Activated naive CD8-positive, alpha-beta T cell treated with anti-CD3 and anti-CD28 coated beads for 36 hours (primary cell): ENCODE results near the gene RALY. TPM values are rescaled to one million over a fixed set of nuclear protein-coding genes. Genes with fewer than 3 reads are reported as not detected.
"Not testable (repeated sequence)": the region's sequence is repeated elsewhere in the genome, so short reads cannot be mapped to it uniquely, and the experiment has no call there.

Experiments used
- DNase-seq: peaks from one replicate; pipeline ENCODE4 v3.0.0; 2021
- H3K27ac Mint-ChIP-seq: one replicate; pipeline ENCODE4 v1.8.0; 2022; ENCODE audit warnings: mild to moderate bottlenecking, moderate library complexity, mixed read lengths
- H3K27me3 Mint-ChIP-seq: one replicate; pipeline ENCODE4 v1.8.0; 2022; ENCODE audit warnings: mild to moderate bottlenecking, mixed read lengths
- H3K36me3 Mint-ChIP-seq: one replicate; pipeline ENCODE4 v1.8.0; 2021; ENCODE audit warnings: mild to moderate bottlenecking, mixed read lengths
- H3K4me1 Mint-ChIP-seq: one replicate; pipeline ENCODE4 v1.8.0; 2021; ENCODE audit warnings: mixed read lengths
- H3K4me3 Mint-ChIP-seq: one replicate; pipeline ENCODE4 v1.8.0; 2022; ENCODE audit warnings: mild to moderate bottlenecking, moderate library complexity, mixed read lengths
- H3K9me3 Mint-ChIP-seq: one replicate; pipeline ENCODE4 v1.8.0; 2022; ENCODE audit warnings: mixed read lengths
- total RNA-seq, 2 experiments: library from RNA; stranded (reverse); gene quantifications; one replicate each; pipeline ENCODE4 v1.2.3, GENCODE V29; 2021

Gene RALY
- total RNA-seq, 2 experiments from 2014 or later = 147 to 148 TPM

DNA sequence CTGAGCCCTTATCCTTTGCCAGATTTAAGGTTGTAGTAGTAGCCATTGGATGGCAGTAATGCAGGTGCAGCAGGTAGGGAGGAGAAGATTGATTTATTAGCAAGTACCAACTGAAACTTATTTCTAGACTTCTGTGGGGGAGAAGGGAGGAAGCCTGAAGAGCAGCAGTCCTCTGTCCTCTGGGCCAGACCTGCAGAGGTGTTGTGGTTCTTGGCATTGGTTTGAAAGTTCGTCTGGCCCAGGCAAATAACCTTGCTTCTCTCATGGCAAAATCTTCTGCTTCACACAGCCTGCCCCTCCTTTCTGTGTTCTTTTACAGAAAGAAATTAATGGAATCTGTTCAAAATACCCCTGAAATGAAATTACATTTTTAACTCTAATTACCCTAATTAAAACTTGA lies 24.5 kb downstream of the RALY start:
- H3K27ac Mint-ChIP-seq = no peak overlapping the region
- H3K9me3 Mint-ChIP-seq = no peaks in the 10 kb centered on the region
- DNase-seq = no peak
- no peak overlapping the region for H3K4me3 Mint-ChIP-seq
- peaks cover 11% of the 10 kb centered on the region for H3K36me3 Mint-ChIP-seq
- H3K4me1 Mint-ChIP-seq = peaks cover 76% of the 10 kb centered on the region
- H3K27me3 Mint-ChIP-seq = no peaks in the 10 kb centered on the region

DNA sequence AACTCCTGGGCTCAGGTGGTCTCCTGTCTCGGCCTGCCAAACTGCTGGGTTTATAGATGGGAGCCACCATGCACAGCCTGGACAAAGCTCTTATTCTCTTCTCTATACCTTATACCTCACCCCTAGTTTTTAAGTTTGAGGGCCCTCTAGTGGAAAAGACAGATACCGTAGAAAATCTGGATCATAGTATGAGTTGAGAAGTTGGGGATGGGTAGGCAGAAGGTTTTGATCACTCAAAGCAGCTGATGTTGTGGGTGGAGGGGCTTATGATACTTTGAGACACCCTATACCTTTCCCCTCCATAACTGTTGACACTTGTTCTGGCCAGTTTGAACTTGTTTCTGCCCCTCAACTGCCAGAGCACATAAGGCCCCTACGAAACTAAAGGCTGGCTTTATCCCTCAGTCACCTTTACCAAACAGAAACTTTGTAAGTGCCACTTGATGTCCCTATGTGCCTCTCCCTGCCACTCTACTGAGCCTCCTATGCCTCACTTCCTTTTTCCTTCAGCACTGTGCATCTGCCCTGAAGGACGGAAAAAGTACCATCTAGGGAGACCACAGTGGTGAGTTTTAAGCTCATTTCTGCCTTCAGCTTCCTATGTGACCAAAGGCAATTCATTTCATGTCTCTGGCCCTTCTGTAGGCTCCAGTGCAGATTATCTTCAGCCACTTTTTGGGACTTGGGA lies 28.6 kb downstream of the RALY start:
- peak; percentile 10 for DNase-seq
- Mint-ChIP-seq H3K27me3 (no peaks in the 10 kb centered on the region), H3K27ac (peak overlapping the region; percentile 68), H3K9me3 (no peaks in the 10 kb centered on the region), H3K4me3 (no peak overlapping the region), H3K36me3 (peaks cover 12% of the 10 kb centered on the region), H3K4me1 (peaks cover 67% of the 10 kb centered on the region)

DNA sequence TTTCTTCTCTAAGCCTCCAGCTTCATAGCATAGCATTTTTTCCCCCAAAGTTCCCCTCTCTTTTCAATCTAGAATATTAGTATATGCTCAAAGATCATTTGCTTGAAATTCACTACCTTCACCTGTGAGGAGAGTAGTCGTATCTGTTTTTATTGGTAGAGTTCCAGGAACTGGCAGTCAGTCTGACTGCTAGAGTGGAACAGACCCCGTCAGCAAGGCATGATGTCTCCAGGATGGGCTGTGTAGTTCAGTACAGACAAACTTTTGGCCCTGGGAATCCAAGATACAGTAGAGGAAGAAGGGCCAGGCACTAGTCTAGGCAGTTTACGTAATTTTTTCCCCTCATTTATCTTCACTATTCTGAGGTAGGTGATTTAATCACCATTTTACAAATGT lies 29.1 kb downstream of the RALY start:
- peak overlapping the region; percentile 68 for H3K27ac Mint-ChIP-seq
- H3K36me3 Mint-ChIP-seq = peaks cover 12% of the 10 kb centered on the region
- no peak for DNase-seq
- H3K4me1 Mint-ChIP-seq = peaks cover 65% of the 10 kb centered on the region
- H3K9me3 Mint-ChIP-seq = no peaks in the 10 kb centered on the region
- no peak overlapping the region for H3K4me3 Mint-ChIP-seq
- H3K27me3 Mint-ChIP-seq = no peaks in the 10 kb centered on the region

DNA sequence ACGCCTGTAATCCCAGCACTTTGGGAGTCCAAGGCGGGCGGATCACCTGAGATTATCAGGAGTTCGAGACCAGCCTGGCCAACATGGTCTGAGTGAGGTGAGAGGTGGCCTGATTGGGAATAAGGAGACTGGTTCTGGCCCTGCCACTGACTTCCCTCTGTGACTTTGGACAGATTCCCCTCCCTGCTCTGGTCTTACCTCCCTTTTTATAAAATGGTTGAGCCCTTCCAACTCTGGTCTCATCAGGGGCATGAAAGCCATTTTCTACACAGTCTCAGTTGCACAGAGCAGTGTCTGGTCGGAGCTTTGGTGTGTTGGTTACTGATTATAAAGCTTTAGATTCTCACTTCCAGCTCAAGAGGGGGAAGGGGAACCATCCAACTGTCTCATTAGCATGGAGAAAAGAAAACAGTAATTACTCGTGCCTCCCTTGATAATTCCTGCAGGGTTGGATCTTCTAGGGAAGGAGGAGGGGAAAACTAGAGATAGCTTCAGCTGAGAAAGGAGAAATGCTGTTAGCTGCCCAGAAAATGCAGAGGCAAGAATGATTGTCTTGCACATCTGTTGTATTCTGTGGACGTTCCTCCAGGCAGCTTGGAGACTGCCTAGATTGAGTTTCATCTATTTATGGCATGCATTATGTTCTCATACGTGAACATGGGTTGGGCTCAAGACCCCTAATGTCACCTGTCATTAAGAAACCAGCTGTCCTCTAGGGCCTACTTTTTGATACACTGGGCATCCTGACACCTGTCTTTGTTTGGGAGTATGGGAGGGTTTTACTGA lies 30.4 kb downstream of the RALY start:
- Mint-ChIP-seq H3K27me3 (no peaks in the 10 kb centered on the region), H3K4me3 (no peak overlapping the region), H3K9me3 (no peaks in the 10 kb centered on the region), H3K4me1 (peaks cover 63% of the 10 kb centered on the region), H3K36me3 (peaks cover 15% of the 10 kb centered on the region), H3K27ac (no peak overlapping the region)
- no peak for DNase-seq

DNA sequence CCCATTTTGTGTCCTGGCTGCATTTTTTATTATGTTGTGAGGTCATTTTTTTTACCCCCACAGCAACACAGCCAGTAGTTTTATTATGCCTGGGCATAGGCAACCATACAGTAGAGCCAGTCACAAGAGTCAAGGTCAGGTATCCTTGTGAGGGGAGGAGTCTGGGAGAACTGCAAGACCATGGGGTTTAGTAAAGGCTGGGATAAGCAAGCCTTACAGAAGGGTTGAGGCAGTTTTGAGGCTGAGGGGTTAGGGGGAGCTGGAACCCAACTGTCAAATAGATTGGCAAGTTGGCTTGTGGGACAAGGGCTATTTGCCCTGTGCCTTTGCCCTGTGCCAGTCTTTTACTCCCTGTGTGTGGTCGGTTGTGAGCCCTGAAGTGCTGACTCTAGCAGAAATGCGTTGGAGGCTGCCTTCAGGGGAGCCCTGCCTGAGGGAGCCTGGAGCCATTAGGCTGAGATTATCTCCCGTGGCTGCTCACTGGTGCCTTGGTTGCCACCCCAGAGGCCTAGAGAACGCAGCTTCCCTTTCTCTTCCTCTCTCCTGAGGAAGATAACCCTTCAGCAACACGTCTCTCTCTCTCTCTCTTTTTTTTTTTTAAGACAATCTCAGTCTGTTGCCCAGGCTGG lies 31.1 kb downstream of the RALY start:
- Mint-ChIP-seq H3K27ac (no peak overlapping the region), H3K27me3 (no peaks in the 10 kb centered on the region), H3K36me3 (peaks cover 13% of the 10 kb centered on the region), H3K4me1 (peaks cover 66% of the 10 kb centered on the region), H3K4me3 (no peak overlapping the region), H3K9me3 (no peaks in the 10 kb centered on the region)
- no peak for DNase-seq

DNA sequence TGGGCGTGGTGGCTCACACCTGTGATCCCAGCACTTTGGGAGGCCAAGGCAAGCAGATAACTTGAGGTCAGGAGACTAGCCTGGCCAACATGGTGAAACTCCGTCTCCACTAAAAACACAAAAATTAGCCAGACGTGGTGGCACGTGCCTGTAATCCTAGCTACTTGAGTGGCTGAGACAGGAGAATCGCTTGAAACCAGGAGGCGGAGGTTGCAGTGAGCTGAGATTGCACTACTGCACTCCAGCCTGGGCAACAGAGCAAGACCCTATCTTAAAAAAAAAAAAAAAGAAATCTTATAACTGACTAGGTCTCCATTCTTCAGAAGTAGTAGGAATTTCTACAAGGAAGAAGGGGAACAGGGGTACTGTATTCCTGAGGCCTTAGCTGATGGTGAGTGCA lies 34.3 kb downstream of the RALY start:
- H3K27me3 Mint-ChIP-seq, H3K27ac Mint-ChIP-seq, DNase-seq, H3K9me3 Mint-ChIP-seq, H3K4me3 Mint-ChIP-seq, H3K36me3 Mint-ChIP-seq: not testable (repeated sequence)
- H3K4me1 Mint-ChIP-seq = peaks cover 46% of the 10 kb centered on the region

DNA sequence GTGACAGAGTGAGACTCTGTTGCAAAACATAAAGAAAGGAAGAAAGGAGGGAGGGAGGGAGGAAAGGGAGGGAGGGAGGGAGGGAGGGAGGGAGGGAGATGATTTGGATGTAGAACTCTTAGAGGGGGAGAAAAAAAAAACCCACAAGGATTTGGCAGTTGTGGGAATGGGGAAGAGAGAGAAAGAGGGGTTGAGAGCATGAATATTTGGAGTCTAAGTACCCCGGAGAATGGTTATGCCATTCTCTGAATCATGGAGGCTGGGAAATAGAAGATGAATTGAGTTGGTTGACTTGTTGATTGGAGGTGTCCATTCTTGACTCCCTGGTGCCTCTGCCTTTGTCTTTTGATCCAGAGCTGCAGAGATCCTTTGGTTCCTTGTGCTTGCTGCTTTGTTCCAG lies 35.7 kb downstream of the RALY start:
- Mint-ChIP-seq H3K27me3 (no peaks in the 10 kb centered on the region), H3K4me1 (peaks cover 38% of the 10 kb centered on the region), H3K27ac (no peak overlapping the region), H3K4me3 (no peak overlapping the region), H3K9me3 (no peaks in the 10 kb centered on the region), H3K36me3 (peaks cover 13% of the 10 kb centered on the region)
- no peak for DNase-seq

DNA sequence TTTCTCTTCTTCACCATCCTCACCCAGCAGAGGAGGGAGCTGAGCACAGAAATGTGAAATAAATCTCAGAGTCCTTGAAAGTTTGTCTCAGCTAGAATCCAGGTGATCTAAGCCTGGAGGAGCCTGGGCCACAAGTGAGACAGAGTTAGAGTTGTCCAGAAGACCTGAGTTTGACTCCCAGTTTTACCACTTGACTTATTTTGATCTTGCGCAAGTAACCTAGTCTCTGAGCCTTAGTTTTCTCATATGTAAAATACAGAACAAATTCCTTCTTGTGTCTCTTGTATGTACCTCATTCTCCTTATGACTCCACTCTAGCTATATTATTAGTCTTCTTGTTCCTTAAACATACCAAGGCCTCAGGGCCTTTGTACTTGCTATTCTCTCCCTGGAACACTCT lies 36.7 kb downstream of the RALY start:
- Mint-ChIP-seq H3K36me3 (peaks cover 13% of the 10 kb centered on the region), H3K27me3 (no peaks in the 10 kb centered on the region), H3K27ac (peak overlapping the region; percentile 55), H3K9me3 (no peaks in the 10 kb centered on the region), H3K4me3 (no peak overlapping the region), H3K4me1 (peaks cover 33% of the 10 kb centered on the region)
- no peak for DNase-seq

DNA sequence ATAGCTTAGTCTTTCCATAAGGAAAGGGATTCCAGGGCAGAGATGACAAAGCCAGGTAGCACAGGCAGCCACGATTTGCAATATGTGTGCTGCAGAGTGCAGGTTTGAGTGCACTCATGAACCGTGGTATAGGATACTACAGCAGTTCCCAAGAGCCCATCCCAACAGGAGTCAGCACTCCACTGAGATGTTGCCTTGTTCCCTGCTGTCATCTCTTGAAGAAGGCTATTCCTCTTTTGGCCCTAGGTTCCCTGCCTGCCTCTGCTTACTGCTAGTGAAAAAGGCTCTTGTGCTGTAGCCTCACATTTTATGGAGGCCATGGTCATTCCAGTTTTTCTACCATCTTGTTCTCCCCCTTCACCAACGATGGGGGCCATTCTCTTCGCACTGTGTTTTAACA lies 40.2 kb downstream of the RALY start:
- Mint-ChIP-seq H3K4me1 (peaks cover 46% of the 10 kb centered on the region), H3K36me3 (peaks cover 17% of the 10 kb centered on the region)
- DNase-seq = no peak

DNA sequence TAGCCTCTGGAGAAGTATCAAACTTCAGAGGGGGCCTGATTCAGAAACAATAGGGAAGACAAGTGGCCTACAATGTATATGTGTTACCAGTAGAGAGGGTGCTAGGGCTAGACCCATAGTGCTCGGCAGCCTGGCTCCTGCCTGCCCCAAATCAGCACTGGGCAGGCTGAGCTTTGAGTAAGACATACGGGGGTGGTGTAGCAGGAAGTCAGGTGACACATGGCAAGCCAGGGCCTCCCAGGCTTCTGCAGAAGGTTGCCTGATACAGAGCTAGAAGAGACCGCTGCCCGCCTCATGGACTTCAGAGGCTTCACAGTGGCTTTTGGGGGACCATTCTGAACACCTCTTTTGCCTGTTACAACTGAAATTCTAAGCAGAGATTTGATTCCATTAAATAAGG lies 43.4 kb downstream of the RALY start:
- peak; percentile 56 for DNase-seq
- Mint-ChIP-seq H3K9me3 (no peaks in the 10 kb centered on the region), H3K36me3 (peaks cover 20% of the 10 kb centered on the region), H3K27ac (peak overlapping the region; percentile 75), H3K4me1 (peaks cover 58% of the 10 kb centered on the region), H3K27me3 (no peaks in the 10 kb centered on the region), H3K4me3 (peak overlapping the region; percentile 53)

More for the DNA sequence above, 40.2 kb downstream of the RALY start:
- H3K27me3 Mint-ChIP-seq = no peaks in the 10 kb centered on the region
- no peak overlapping the region for H3K4me3 Mint-ChIP-seq
- H3K9me3 Mint-ChIP-seq = no peaks in the 10 kb centered on the region
- no peak overlapping the region for H3K27ac Mint-ChIP-seq

DNA sequence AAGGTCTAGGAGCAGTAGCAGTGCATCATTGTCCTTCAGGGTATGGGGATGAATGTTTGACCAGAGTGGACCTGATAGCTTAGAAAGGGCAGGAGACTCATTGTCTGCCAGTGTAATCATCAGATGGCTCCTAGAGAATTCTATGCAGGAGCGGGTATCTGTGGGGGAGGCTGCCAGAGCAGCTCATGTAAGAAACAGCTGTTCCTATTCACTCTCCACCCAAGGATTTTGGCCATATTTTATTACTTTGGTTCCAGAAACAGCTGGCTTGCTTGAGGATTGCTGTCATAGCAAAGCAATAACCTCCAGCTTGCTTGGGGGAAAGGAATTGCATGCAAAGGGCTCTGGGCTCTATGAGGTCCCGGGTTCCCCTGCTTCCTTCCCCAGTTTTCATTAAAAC lies 44.1 kb downstream of the RALY start:
- no peak for DNase-seq
- no peak overlapping the region for H3K27ac Mint-ChIP-seq
- H3K27me3 Mint-ChIP-seq = no peaks in the 10 kb centered on the region
- no peak overlapping the region for H3K4me3 Mint-ChIP-seq
- peaks cover 64% of the 10 kb centered on the region for H3K4me1 Mint-ChIP-seq
- no peaks in the 10 kb centered on the region for H3K9me3 Mint-ChIP-seq
- peaks cover 20% of the 10 kb centered on the region for H3K36me3 Mint-ChIP-seq

DNA sequence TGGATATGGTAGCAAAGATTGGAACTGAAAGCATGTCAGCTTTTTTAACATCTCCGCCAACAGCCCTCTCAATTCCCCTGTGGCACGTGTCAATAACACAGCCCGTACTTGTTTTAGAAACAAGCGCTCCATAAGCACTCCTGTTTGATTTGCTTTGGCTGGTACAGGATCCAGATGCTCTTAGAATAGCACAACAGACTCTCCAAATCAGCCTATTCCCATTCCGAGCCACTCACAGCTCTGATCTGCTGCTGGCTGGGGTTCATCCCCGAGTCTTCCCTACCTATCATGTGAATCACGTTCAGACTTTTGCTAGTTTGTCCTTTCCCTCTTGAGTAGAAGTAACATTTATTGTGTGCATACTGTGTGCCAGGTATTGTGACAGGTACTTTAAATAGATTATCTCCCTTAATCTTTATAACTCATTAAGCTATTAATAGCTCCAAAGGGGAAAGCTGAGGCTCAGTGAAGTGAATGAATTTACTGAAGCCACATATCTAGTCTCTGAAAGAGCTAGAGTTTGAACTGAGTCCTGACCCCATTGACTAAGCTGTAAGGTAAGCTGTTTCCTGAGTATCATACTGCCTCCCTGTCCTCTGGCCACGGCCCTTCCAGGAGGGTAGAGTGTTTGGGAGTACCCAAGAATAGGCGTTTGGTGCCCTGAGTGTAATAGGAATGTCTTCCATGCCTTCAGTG lies 46.7 kb downstream of the RALY start:
- H3K4me1 Mint-ChIP-seq = peaks cover 76% of the 10 kb centered on the region
- DNase-seq = no peak
- peaks cover 16% of the 10 kb centered on the region for H3K36me3 Mint-ChIP-seq
- H3K27ac Mint-ChIP-seq = no peak overlapping the region
- no peak overlapping the region for H3K4me3 Mint-ChIP-seq
- H3K27me3 Mint-ChIP-seq = no peaks in the 10 kb centered on the region
- H3K9me3 Mint-ChIP-seq = no peaks in the 10 kb centered on the region

DNA sequence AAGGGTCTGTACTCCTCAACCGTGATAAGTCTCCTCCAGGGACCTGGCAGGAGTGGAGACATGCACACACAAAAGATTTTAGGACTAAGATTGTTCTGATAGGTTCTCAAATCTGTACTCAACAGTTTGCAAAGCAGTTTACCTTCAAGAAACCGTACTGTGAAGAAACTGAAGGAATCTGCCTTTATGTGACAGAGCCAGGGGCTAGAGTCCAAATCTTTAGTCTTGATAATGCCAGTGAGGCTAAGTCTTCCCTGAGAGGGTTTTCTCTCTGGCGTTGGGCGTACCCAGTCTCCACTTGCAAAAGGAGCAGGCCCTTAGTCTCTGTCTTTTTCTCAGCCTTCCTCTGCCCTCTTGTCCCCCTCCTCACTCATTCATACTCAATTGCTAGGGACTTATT lies 47.5 kb downstream of the RALY start:
- peaks cover 73% of the 10 kb centered on the region for H3K4me1 Mint-ChIP-seq

DNA sequence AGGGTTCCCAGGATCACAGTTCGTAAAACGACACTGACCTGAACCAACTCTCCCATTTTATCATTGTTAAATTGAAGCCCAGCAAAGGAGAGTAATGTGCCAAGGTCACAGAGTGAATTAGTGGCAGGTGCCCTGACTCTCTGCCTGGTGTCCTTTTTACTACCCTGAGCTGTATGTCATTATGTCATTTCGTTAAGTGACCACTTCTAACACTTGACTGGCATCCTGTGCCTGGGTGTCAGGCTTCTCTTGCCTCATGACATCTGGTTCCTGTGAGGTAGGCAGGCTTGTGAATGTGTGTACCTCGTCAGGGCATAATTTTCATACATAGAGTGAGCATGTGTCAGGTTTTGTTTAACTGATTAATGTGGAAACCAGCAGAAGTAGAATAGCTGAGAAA lies 48.6 kb downstream of the RALY start:
- peaks cover 67% of the 10 kb centered on the region for H3K4me1 Mint-ChIP-seq

More for the DNA sequence above, 47.5 kb downstream of the RALY start:
- H3K27me3 Mint-ChIP-seq = no peaks in the 10 kb centered on the region
- no peak for DNase-seq
- no peaks in the 10 kb centered on the region for H3K9me3 Mint-ChIP-seq
- H3K36me3 Mint-ChIP-seq = peaks cover 16% of the 10 kb centered on the region
- H3K27ac Mint-ChIP-seq = no peak overlapping the region
- H3K4me3 Mint-ChIP-seq = no peak overlapping the region

DNA sequence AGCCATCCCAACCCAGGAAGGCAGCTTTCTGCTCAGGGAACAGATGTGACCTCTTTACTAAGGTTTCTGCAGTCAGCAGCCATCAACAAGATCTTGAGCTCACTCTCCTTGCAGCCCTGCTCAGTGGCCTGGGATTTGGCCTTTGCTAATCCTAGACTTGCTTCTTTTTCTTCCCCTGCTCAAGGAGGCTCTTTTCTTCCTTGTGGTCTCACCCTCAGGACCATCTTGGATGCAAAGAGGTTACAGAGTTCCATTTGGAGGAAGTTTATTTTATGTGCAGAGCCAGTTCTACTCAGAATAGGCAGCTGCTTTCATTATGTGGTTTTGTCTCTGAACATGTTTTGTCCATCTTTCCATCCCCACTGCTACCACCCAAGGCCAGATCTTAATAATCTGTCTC lies 49.3 kb downstream of the RALY start:
- Mint-ChIP-seq H3K4me1 (peaks cover 66% of the 10 kb centered on the region), H3K27me3 (no peaks in the 10 kb centered on the region), H3K4me3 (no peak overlapping the region), H3K36me3 (peaks cover 12% of the 10 kb centered on the region), H3K27ac (no peak overlapping the region), H3K9me3 (no peaks in the 10 kb centered on the region)
- no peak for DNase-seq

More for the DNA sequence above, 48.6 kb downstream of the RALY start:
- Mint-ChIP-seq H3K27me3 (no peaks in the 10 kb centered on the region), H3K36me3 (peaks cover 16% of the 10 kb centered on the region), H3K27ac (no peak overlapping the region), H3K4me3 (no peak overlapping the region), H3K9me3 (no peaks in the 10 kb centered on the region)
- no peak for DNase-seq
